GM21367 (cell line): ENCODE results near the gene ZGLP1.
"Not testable (repeated sequence)": the region's sequence is repeated elsewhere in the genome, so short reads cannot be mapped to it uniquely, and the experiment has no call there.

Experiments used
- ATAC-seq: cut with Tn5 transposase; IDR thresholded peaks from one replicate; pipeline ENCODE4 v1.9.1; 2021; ENCODE audit not compliant: unreplicated experiment

The ZGLP1 gene

GRCh38 chr19:10309423-10309822 lies at the start of gene ZGLP1:
ZGLP1 (minus strand) TSS chr19:10309815.
- ATAC-seq: no peak

DNA sequence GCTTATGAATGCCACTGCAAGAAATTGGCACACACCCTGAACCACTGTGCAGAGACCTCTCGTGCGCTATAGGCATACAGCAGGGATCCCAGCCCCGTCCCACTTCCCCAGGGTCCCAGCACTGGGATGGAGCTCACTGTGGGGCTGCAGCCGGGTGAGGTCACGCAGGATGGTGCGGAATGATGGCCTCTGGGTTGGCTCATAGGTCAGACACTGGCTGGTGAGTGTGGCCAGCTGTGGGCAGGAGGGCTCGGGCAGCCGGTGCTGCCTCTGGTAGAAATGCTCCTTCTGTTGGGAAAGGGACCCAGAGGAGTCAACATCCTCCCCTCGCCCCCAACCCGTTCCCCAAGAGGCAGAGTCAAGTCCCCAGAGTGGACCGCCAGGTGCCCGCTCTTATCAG lies 46.8 kb upstream of the ZGLP1 start:
- no peak for ATAC-seq

- no peak for ATAC-seq
Observed at GRCh38 chr19:10353793-10354391, 44.3 kb upstream of the ZGLP1 start.

DNA sequence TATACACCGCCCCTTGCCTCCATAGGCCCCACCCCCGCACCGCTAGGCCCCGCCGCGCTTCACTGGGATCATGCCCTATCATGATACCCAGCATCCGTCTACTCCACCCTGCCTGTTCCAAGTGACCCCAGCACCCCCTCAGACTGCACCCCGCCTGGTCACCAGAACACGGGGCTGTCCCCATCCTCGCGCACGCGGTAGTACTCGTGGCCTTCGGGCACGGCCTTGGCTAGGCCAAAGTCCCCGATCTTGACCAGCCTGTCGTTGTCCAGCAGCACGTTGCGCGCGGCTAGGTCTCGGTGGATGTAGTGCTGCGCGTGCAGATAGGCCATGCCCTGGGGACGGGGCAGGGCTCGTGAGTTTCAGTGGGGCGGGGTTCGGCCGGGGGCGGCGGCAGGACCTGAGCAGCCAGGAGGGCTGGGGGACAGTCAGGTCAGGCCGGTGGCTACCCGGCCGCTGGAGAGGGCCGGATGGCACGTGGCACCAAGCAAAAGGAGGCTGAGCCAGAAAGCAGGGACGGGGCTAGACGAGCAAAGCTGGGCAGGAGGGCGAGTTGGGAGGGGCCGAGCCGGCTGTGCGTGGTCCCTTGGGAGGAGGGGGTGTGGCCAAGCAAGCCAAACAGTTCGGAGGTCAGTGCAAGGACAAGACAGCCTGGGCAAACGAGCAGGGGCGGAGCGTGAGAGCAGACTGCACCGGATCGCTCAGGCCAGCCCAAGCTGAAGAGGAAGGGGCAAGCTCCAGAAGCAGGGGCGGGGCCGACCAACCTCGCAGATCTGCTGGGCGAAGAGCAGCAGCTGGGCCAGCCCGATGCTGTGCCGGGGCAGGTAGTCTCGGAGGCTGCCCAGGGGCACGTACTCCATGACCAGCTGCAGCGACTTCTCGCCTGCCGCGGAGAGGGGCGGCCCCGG lies 43.4 kb upstream of the ZGLP1 start:
- no peak for ATAC-seq

DNA sequence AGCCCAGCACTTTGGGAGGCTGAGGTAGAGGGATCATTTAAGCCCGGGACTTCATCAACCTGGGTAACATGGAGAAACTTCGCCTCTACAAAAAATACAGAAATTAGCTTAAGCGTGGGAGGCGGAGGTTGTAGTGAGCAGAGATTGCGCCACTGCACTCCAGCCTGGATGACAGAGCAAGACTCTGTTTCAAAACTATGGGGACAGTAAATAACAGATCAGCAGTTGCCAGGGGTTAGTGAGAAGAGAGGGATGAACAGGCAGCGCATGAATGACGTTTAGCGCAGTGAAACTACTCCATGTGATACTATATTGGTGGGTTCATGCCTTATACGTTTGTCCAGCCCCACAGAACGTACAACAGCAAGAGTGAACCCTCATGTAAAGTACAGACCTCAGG lies 36.9 kb upstream of the ZGLP1 start:
- no peak for ATAC-seq

GRCh38 chr19:10344780-10345179 lies 35.2 kb upstream of the ZGLP1 start:
- ATAC-seq: no peak

DNA sequence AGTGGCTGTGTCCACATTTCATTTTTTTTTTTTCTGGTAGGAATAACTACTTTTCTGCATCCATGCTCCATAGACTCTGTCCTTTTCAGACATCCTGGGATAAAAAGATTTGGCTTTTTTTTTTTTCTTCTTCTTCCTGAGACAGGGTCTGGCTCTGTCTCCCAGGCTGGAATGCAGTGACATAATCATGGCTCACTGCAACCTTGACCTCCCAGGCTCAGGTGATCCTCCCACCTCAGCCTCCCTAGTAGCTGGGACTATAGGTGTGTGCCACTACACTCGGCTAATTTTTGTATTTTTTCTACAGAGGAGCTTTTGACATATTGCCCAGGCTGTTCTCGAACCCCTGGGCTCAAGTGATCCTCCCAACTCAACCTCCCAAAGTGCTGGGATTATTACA lies 33.9 kb upstream of the ZGLP1 start:
- no peak for ATAC-seq

DNA sequence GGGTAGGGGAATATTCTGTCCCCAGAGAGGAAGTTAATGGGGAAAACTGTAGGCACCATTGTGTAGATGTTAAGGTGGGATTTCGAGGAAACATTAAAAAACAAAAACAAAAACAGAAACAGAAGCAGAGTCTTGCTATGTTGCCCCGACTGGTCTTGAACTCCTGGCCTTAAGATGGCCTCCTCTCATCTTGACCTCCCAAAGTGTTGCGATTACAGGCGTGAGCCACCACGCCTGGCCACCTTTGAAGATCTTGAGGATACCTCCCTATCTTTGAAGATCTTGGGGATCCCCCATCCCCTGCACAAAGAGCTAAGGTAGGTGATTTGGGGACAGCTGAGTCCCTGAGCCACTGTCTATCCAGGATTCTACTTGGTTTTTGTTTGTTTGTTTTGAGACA lies 30.4 kb upstream of the ZGLP1 start:
- no peak for ATAC-seq

GRCh38 chr19:10339380-10339960 lies 29.9 kb upstream of the ZGLP1 start, which contains the start of gene ICAM3:
ICAM3 (minus strand) TSS chr19:10339624; CDS start chr19:10339614, 10 bp downstream.
- peak; percentile 53 for ATAC-seq

- no peak for ATAC-seq
Observed at GRCh38 chr19:10338940-10339339, 29.3 kb upstream of the ZGLP1 start.

GRCh38 chr19:10336725-10337124 lies 27.1 kb upstream of the ZGLP1 start:
- ATAC-seq: not testable (repeated sequence)

- no peak for ATAC-seq
Observed at GRCh38 chr19:10335352-10335985, 25.9 kb upstream of the ZGLP1 start.

- ATAC-seq: no peak
Observed at GRCh38 chr19:10334588-10335351, 25.2 kb upstream of the ZGLP1 start.

DNA sequence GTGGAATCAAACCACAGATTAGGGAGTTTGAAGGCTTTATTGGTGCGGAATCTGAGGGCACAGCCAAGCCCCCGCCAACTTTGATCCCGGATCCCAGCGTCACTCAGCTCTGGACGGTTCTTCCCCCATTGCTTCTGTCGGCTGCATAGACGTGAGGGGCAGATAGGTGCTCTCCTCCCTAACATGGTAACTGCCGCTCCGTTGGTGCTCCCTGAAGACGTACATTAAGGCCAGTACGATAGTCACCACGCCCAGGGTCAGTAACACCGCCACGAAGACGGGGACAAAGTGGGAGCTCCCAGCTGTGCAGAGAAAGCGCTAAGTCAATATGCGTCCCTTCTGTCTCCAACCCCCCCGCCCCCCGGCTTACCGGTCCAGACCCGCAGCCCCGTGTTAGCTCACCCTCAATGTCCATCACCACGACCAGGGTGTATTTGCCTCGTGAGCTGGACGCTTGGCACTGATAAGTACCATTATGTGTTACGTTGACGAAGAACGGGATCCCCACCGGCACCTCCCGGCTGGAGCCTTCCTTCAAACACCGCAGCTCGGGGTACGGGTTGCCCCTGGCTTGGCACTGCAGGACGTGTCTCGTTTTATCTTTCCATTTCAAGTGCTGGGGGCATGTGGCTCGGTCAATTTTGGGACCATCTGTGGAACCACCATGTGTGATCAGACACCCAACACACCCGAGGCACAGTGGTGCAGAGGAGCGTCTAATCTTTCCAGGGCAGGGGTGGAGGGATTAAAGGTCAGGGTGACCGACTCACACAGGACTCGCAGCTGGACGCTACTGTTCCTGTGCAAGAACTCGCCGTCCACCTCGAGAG lies 24.4 kb upstream of the ZGLP1 start:
- ATAC-seq: peak; percentile 17

GRCh38 chr19:10332965-10333757 lies 23.5 kb upstream of the ZGLP1 start, which contains the start of gene RAVER1:
RAVER1 (minus strand) TSS chr19:10333529; CDS start chr19:10333507, 22 bp downstream.
- ATAC-seq: peak; percentile 56

DNA sequence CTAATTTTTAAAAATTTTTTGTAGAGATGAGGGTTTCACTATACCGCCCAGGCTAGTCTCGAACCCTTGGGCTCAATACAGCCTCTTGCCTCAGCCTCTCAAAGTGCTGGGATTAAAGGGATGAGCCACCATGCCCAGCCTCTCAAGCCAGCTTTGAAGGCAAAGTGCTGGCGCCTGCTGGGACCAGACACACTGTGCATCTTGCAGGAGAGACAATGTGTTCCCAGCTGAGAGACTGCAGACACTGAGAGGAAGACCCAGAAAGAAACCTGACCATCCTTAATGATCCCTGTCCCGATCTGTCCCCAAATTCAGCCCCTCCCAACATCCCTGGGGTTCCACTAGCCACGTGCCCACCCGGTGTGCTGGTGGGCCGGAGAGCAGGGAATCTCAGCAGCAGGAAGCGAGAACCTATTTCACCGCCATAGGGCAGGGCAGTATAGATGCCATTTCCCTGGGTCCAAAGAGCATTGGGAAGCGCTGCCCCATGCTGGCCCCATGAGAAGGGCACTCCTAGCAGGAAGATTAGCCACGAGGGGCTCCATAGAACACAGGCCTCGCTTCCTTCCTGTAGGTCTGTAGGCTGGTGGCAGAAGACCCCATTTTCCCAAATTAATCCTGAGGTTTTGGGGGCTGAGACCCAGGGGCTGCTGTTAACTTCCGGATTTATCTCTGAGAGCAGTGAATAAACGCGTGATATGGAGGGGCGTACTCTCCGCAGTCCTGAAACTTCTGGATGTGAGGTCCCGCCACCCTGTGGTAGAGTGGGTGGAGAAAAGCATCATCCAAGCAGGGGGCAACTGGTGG lies 22.7 kb upstream of the ZGLP1 start:
- ATAC-seq: no peak

DNA sequence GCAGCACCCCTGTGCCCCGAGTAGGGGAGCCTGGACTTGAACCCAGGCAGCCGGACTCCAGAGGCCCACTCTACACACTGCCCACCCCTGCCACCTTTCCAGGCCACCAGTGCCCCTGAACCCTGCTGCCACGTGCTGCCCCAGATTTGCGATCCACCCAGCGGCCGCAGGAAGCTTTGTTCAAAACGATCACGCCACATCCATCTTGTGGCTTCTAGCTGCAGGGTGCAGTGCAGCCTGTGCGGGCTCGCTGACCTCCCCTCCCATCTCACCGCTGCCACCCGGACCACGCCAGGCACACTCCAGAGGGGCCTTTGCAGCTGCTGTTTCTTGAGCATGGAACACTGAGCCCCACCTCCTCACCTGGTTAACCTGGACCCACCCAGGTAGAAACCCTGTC lies 19.9 kb upstream of the ZGLP1 start:
- ATAC-seq: no peak
